Transverse colon (tissue), 4 donors: ENCODE results near the gene GNAO1. TPM values are rescaled to one million over a fixed set of nuclear protein-coding genes. Genes with fewer than 3 reads are reported as not detected.

Experiments used
- DNase-seq: peaks from one replicate; pipeline ENCODE4 v3.0.0-alpha.2; 2019
- H3K27ac ChIP-seq, 4 donors: fragments of 200-600 bp; sonication (generic); 2 replicates each; pipeline ENCODE4 v1.5.1; 2016 to 2018; ENCODE audit warnings: inconsistent platforms in 4 of 4
- H3K27me3 ChIP-seq: fragments of 200-600 bp; sonication (generic); 2 replicates; pipeline ENCODE4 v1.5.1; 2017; ENCODE audit warnings: inconsistent platforms
- H3K36me3 ChIP-seq, 4 donors: fragments of 200-600 bp; sonication (generic); 2 replicates each; pipeline ENCODE4 v1.5.1; 2017 to 2019; ENCODE audit warnings: inconsistent platforms in 4 of 4
- H3K4me1 ChIP-seq, 4 donors: fragments of 200-600 bp; sonication (generic); 2 replicates each; pipeline ENCODE4 v1.5.1; 2017 to 2020; ENCODE audit warnings: inconsistent platforms in 4 of 4
- H3K4me3 ChIP-seq, 4 donors: fragments of 200-600 bp; sonication (generic); 1 replicate in 1 of 4; 2 replicates in 3 of 4; pipeline versions ENCODE4 v1.5.1 to v1.6.1; 2017 to 2019; ENCODE audit warnings: inconsistent platforms in 4 of 4
- H3K9me3 ChIP-seq, 2 donors: fragments of 200-600 bp; sonication (generic); 2 replicates each; pipeline ENCODE4 v1.5.1; 2017 to 2019; ENCODE audit warnings: inconsistent platforms in 2 of 2
- CTCF ChIP-seq, 5 experiments: fragments of 200-600 bp in 3 of 5; fragments of 450-650 bp in 2 of 5; sonication (generic) in 3 of 5; IDR thresholded peaks; 1 replicate in 2 of 5; 2 replicates in 3 of 5; pipeline ENCODE4 v1.5.1; 2016 to 2017; ENCODE audit warnings: antibody characterized with exemption in 5 of 5, inconsistent platforms in 3 of 5, mild to moderate bottlenecking in 2 of 5, moderate library complexity in 1 of 5
- EP300 ChIP-seq: sonication (generic); formaldehyde crosslinking; IDR thresholded peaks from one replicate; pipeline ENCODE4 v1.6.1; 2017; ENCODE audit warnings: antibody characterized with exemption, low read depth
- POLR2A ChIP-seq: fragments of 450-650 bp; IDR thresholded peaks from one replicate; pipeline ENCODE4 v1.6.1; 2016; ENCODE audit warnings: antibody characterized with exemption, mild to moderate bottlenecking, moderate library complexity
- POLR2AphosphoS5 ChIP-seq, 3 donors: sonication (generic); formaldehyde crosslinking; IDR thresholded peaks; one replicate each; pipeline ENCODE4 v1.6.1; 2016; ENCODE audit warnings: antibody characterized with exemption in 3 of 3
- WGBS, 2 donors: methylation state at CpG; one replicate each; pipeline ENCODE4 v1.1.5; 2018; ENCODE audit warnings: low coverage in 1 of 2; 5-methylcytosine and 5-hydroxymethylcytosine counted together
- in situ Hi-C, 4 donors: fragments of 200-750 bp; cut with MboI; loops; one replicate each; pipeline versions ENCODE4 v1.15.0 to v1.15.1; 2017; ENCODE audit warnings: low sequenced_read_pairs in 3 of 4, low pct_ligation_motif_present in 1 of 4, low pct_unique_long_range_greater_than_20kb in 1 of 4
- intact Hi-C: fragments of 100-400 bp; cut with DNase I; formaldehyde crosslinking; loops from one replicate; pipeline ENCODE4 v1.15.1; 2023; ENCODE audit warnings: low total_unique reads
- total RNA-seq, 4 donors: library from RNA; depleted of rRNA; stranded (reverse); fragments of >200 nt; gene quantifications; one replicate each; pipeline ENCODE4 v1.1.0, GENCODE V29; 2016

GNAO1 gene
- total RNA-seq, 4 donors from 2014 or later, result 7.3 to 25.4 (median 11.3) TPM

GRCh38 chr16:56221995-56222394, 30.7 kb downstream of the GNAO1 start:
- DNase-seq, result no peak
- WGBS, 2 donors, result 59% methylated on average over 2 of the region's 2 CpGs; no CpG with 5 or more reads in 1 of the 2 donors
- peaks cover 0 to 9% (median 2%) of the 10 kb centered on the region in 4 donors for H3K4me1 ChIP-seq
- TF ChIP-seq POLR2A, result no peak
- no peak for TF ChIP-seq EP300
- no peak for TF ChIP-seq CTCF (IDR thresholded peaks at IDR 0.05)
- TF ChIP-seq POLR2AphosphoS5 (IDR thresholded peaks at IDR 0.05), result no peak
- no peak overlapping the region for H3K4me3 ChIP-seq
- no peaks in the 10 kb centered on the region for H3K9me3 ChIP-seq
- intact Hi-C loops (no loop called here), in situ Hi-C loops (no loop called here)
- no peaks in the 10 kb centered on the region for H3K27me3 ChIP-seq
- H3K36me3 ChIP-seq, result no peaks in the 10 kb centered on the region
- H3K27ac ChIP-seq, result no peak overlapping the region

GRCh38 chr16:56222474-56222997, 31.2 kb downstream of the GNAO1 start:
- H3K27me3 ChIP-seq, result no peaks in the 10 kb centered on the region
- no peak for DNase-seq
- 72 to 83% methylated on average over 6 to 10 of the region's 10 CpGs for WGBS, 2 donors
- in situ Hi-C loops, result no loop called here
- H3K9me3 ChIP-seq, result no peaks in the 10 kb centered on the region
- intact Hi-C loops, result no loop called here
- no peak overlapping the region for H3K4me3 ChIP-seq
- H3K27ac ChIP-seq, result no peak overlapping the region
- peaks cover 0 to 9% (median 4%) of the 10 kb centered on the region in 4 donors for H3K4me1 ChIP-seq
- H3K36me3 ChIP-seq, result no peaks in the 10 kb centered on the region
- no peak for TF ChIP-seq CTCF (IDR thresholded peaks at IDR 0.05)

- no peak overlapping the region for H3K4me3 ChIP-seq
- no peaks in the 10 kb centered on the region for H3K27me3 ChIP-seq
- in situ Hi-C loops, result no loop called here
- TF ChIP-seq POLR2AphosphoS5 (IDR thresholded peaks at IDR 0.05), result no peak
- TF ChIP-seq POLR2A, result no peak
- no peak for TF ChIP-seq CTCF (IDR thresholded peaks at IDR 0.05)
- TF ChIP-seq EP300, result no peak
- peaks cover 0 to 9% (median 4%) of the 10 kb centered on the region in 4 donors for H3K4me1 ChIP-seq
- DNase-seq, result no peak
- H3K36me3 ChIP-seq, result no peaks in the 10 kb centered on the region
- 45% methylated on average over 2 of the region's 2 CpGs; no CpG with 5 or more reads in 1 of the 2 donors for WGBS, 2 donors
- no peaks in the 10 kb centered on the region for H3K9me3 ChIP-seq
- intact Hi-C loops, result no loop called here
- H3K27ac ChIP-seq, result no peak overlapping the region
Observed at GRCh38 chr16:56225017-56225742, 33.9 kb downstream of the GNAO1 start.

GRCh38 chr16:56226187-56226586, 34.9 kb downstream of the GNAO1 start:
- no peaks in the 10 kb centered on the region for H3K27me3 ChIP-seq
- H3K4me1 ChIP-seq, result peaks cover 0 to 9% (median 4%) of the 10 kb centered on the region in 4 donors
- 43 to 70% methylated on average over 1 to 2 of the region's 2 CpGs for WGBS, 2 donors
- DNase-seq, result no peak
- H3K27ac ChIP-seq, result no peak overlapping the region
- in situ Hi-C loops, result no loop called here
- H3K36me3 ChIP-seq, result no peaks in the 10 kb centered on the region
- no peak overlapping the region for H3K4me3 ChIP-seq
- H3K9me3 ChIP-seq, result no peaks in the 10 kb centered on the region
- TF ChIP-seq EP300 (no peak), CTCF (IDR thresholded peaks at IDR 0.05) (no peak), POLR2AphosphoS5 (IDR thresholded peaks at IDR 0.05) (no peak), POLR2A (no peak)
- intact Hi-C loops, result no loop called here
